A172 (cell line): ENCODE measurements around the gene PIWIL1. TPM values are rescaled to one million over a fixed set of nuclear protein-coding genes. Genes with fewer than 3 reads are reported as not detected.

Experiments used
- DNase-seq: peaks from one replicate; pipeline ENCODE4 v3.0.0-alpha.2; 2015; ENCODE audit warnings: low spot score
- total RNA-seq: library from RNA; depleted of rRNA; stranded (reverse); fragments of >200 nt; shearing (Covaris generic); gene quantifications from 2 replicates; pipeline ENCODE4 v1.2.3, GENCODE V29; 2014; rRNA removed

The PIWIL1 gene
- not detected in 2 replicates for total RNA-seq

DNA sequence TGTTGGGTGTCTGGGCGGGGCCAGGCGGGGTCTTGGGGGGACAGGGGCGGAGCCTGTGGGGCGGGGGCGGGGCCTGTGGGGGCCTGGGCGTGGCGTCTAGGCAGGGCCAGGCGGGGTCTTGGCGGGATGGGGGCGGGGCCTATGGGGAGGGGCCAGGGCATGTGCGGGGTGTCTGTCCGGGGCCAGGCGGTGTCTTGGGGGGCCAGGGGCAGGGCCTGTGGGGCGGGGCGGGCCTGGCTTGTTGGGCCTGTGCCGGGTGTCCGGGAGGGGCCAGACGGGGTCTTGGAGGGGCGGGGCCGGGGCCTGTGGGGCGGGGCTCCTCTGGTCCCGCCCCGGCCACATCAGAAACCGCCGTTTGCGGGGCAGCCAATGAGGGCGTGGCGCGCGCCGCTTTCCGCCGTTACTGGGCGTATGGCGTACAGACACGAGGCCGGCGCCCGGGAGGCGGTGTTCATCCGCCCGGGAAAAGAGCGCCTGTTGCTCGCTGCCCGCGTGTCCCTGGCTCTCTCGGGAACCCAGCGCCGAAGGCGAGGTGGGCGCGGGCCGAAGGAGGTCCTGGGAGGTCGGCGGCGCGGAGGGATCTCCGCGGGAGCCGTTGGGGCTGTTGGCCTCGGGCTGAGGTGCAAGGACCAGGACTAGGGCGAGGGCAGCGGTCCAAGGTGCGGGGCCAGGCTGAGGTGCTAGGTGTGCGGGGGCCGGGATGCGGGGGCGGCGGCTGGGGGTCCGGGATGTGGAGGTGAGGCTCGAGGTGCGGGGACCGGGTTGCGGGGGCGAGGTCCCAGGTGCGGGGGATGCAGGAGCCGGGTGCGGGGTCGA, at the start of gene PIWIL1:
Gene PIWIL1 (plus strand): TSS at position 400 of the 816 bp plus-strand sequence. CDS start 4,705 bp downstream, outside the sequence.
- no peak for DNase-seq

DNA sequence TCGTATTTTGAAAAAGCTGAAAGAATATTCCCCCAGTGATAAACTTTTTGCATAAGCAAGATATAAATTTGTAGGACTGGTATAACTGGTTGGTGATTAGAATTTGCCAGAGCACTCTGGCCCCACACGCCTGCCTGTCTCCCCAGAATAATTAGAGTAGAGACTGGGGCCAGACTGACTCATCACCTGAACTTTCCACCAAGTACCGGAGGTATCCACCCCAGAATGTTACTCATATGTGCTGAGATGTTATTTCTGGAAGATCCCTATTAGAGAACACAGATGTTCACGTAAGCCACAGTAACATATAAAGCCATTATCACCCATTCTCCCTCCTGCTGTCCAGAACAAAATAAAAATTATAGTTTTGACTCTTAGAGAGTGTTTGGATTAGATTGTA, 49.5 kb upstream of the PIWIL1 start:
- DNase-seq = no peak

- no peak for DNase-seq
Measured at GRCh38 chr12:130288691-130289090, 49.0 kb upstream of the PIWIL1 start.

- DNase-seq = no peak
Measured at GRCh38 chr12:130290114-130290513, 47.6 kb upstream of the PIWIL1 start.

DNA sequence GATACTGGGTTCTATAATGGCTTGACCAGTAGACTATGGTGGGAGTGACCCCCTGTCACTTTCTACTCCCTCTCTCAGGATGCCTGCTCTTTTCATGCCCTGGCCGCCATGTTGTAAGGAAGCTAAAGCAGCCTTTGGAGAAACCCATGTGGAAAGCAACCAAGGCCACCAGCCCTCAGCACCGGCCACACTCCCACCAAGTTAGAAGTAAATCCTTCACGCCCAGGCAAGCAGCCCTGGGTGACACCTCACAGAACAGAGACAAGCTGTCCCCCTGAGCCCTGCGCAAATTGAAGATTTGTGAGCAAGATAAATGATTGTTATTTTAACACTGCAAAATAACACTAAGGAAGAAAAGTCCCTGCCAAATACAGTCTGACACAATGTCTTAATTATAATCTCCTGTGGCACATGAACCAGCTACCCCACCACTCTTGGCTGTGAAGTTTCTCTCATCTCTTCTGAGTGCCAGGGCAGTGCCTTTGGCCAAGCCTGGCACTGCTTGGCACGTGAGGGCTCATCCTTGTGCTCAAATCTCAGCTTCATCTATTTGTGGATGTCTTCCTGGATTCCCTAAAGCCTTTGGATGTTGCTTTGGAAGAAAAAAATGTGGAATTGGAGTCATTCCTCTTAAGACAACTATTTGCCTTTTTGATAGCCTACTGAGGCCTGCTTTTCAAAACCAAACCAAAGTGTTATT, 39.2 kb upstream of the PIWIL1 start:
- DNase-seq = no peak

DNA sequence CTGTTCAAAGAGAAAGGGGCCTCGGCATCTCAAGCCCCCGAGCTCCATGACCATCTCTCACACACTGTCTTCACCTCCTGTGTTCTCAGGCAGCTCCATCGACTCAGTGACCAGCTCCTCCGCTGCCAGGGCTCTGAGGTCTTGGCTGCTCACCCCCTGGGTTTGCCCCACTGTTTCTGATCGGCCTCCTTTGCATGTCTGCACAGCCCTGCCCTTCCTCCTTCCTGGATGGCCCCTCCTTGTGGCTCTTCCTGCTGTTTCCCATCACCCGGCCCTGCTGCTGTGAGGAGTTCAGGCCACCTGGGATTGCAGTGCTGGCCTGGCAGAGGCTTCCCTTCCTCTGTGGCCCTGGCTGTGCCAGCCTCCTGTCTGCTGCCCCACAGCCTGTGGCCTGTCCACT, 38.1 kb upstream of the PIWIL1 start:
- no peak for DNase-seq

DNA sequence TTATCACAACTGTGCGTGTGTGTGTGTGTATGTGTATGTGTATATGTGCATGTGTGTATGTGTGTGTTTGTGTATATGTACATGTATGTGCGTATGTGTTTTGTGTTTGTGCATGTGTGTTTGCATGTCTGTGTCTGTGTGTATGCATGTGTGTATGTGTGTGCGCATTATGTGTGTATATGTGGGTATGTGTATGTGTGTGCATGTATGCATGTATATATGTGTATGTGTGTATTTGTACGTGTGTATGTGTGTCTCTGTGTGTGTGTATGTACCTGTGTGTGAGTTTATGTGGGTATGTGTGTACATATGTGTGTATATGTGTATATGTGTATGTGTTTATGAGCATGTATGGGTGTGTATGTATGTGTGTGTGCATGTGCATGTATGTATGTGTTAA, 37.6 kb upstream of the PIWIL1 start:
- DNase-seq = no peak

- no peak for DNase-seq
Measured at GRCh38 chr12:130300737-130301535, 36.8 kb upstream of the PIWIL1 start.

DNA sequence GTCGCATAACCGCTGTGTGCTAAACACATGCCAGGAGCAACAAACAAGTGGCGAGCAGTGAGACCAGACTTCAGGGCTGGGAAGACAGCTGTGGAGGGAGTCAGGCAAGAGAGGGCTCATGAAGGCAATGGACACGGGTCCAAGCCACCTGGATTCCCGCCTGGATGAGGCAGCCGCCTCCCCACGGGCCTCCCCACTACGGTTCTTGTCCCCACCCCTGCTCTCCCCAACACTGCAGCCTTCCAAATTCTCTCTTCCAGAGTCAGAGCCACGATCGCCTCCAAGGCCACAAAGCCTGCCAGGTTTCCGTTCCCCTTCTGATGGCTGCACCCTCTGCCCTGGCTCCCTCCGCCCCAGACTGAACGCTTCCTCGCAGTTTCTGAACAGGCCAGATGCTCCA, 36.1 kb upstream of the PIWIL1 start:
- no peak for DNase-seq

DNA sequence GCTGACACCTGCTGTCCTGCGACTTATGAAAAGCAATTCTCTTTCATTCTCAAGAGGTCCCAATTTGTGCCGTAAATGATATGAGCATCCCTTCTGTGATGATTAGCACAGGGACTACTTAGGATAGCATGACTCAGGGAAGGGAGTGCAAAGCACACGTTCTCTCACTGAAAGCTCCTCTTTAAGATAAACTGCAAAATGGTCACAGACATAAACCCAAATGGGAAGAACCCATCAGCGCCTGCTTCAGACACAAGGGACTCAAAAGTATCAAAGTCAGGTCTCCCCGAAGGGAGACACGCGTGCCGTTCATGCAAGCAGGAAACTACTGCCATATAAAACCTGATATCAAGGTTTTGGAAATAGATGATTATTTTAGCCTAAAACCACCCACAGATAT, 33.9 kb upstream of the PIWIL1 start:
- DNase-seq = no peak

DNA sequence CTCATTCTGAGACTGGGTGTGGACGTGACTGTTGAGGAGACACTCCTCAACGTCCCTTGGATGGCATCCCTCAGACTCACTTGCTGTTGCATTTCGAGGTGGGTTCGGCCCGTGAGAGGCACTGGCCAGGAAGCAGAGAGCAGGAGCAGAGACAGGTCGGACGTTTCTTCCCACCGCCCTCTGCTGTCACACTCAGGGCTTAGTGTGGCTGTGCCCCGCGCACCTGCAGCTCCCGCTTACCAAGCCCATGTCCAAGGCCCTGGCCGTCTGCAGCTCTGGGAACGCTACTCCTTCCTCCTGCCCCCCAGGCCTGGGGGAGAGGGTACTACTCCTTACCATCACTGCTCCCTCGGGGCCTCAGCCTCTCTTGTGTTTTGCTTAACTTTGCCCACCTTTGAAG, 29.8 kb upstream of the PIWIL1 start:
- no peak for DNase-seq

DNA sequence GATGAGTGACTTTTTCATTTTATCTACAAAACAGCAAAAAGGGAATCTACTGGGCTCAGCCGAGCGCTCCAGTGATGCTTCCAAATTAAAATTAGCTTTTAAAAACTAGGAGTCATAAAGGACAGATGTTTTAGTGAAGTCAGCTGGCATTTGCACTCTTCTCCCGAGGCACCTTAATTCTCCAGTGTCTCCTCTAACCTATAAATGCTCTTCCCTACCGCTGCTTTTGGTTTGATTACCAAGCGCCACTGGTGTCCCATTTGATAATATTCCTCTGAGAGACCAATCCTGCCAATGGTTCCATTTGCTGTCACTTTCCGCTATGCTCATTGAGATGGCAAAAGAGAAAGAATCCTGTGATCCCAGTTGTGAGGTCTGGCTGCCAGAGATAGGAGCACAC, 29.3 kb upstream of the PIWIL1 start:
- DNase-seq = no peak

GRCh38 chr12:130316251-130316650, 21.4 kb upstream of the PIWIL1 start:
- DNase-seq = no peak

DNA sequence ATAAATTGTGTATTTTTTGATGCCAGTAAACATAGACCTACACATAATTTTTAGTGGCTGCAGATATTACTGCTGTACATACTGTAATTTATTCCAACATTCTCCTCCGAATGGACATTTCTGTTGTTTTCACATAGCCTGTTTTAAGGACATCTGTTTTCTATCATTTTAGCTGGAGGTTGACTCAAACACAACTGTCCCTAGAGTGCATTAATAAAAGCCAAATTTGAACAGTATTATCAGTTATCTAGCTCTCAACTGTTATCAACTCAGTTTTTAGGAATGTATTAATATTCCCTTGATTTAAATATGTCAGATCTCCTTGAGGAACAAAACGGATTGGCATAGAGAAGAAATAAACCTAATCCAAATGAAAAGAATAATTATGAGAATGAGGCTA, 17.2 kb upstream of the PIWIL1 start:
- no peak for DNase-seq

DNA sequence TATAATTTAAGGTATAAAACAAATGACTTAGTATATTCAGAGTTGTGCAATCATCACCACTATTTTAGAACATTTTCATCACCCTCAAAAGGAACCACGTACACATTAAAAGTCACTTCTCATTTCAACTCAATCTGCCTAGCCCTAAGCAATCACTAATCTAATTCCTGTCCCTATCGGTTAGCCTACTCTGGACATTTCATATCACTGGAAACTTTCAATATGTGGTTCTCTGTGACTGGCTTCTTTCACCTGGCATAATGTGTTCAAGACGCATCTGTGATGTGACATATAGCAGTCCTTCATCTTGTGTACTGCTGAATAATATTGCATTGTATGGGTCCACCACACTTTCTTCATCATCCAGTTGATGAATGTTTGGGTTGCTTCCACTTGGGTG, 15.4 kb upstream of the PIWIL1 start:
- no peak for DNase-seq

GRCh38 chr12:130330685-130331084, 7.0 kb upstream of the PIWIL1 start:
- no peak for DNase-seq

DNA sequence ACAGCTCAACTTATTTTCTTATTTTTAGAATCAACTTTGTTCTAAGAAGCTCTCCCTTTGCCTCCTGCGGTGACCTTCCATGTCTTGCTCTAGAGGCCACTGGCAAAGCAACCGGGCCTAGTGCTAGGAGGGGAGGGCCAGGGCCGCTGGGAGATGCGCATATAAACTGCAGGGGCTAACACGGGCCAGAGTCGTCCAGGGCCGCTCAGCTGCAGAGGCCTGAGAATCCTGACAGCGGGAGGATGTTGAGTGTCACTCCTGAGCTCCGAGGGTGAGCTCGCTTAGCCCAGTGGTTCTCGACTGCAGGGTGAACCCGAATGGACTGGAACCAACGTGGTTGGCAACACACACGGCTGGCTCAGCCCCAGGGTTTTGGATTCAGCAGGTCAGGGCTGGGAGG, 6.5 kb upstream of the PIWIL1 start:
- DNase-seq = no peak

DNA sequence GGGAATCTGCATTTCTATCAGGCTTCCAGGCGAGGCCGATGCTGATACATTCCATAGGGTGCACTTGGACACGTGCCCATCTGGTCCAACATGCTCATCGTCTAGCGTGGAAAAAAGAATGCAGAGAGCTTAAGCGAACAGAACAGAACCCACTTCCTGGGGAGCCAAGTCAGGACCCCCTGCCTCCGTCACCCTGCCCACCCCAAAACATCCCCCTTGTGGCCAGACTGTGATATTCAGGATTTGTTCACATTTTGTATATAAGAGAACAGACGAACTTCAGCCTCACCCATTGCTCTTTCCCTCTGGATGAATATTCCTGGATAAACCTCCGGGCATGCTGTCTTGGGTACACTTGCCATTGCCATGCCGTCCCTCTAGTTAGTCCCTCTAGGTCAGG, 4.3 kb upstream of the PIWIL1 start:
- DNase-seq = no peak

DNA sequence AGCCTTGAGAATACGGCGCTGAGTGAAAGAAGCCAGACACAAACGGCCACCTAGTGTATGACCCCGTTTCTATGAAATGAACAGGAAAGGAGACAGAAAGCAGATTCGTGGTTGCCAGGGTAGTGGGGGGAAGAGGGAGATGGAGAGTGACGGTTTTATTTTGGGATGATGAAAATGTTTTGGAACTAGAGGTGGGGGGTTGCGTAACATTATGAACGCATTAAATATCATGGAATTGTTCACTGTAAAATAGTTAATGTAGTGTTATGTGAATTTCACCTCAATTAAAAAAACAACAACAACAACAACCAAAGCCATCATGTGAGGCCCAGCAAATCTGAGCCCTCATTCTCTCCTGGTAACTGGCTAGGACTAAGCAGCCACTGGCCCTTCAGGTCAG, 3.3 kb upstream of the PIWIL1 start:
- no peak for DNase-seq

- no peak for DNase-seq
Measured at GRCh38 chr12:130334937-130335336, 2.8 kb upstream of the PIWIL1 start.

DNA sequence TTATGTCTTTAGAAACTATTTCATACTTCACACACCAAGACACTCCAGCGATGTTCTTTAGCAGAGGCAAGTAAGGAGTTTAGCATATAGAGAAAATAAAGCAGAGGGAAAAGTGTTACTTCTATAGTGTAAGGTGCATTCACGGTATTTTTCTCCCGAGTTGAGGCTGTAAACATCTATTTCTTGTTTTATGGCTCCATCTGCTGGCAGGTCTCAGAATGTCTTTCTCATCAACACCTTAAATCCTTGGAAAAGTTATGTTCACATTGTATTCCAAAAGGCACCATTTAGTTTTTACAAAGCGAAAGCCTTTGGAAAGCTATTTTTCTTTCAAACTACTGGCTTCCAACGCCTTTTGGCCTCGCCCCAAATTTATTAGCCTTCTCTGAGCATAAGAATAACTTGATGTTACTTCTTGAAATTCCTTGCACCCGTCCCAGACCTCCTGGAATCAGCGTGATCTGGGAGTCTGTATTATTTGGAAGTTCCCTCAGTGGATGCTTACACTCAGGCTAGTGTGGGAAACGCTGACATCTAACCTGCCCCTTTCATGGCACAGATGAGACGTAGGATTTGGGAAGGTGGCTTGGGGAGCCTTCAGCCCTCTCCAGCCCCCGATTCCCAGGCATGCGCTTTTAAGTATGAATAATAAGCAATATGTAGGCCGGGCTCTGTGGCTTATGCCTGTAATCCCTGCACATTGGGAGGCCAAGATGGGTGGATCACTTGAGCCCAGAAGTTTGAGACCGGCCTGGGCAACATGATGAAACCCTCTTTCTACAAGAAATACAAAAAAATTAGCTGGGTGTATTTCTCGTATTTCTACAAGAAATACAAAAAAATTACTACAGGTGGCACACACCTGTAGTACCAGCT, 1.9 kb upstream of the PIWIL1 start:
- peak; percentile 38 for DNase-seq
